Lower leg skin (tissue), 4 donors: ENCODE measurements around the gene KMO. TPM values are rescaled to one million over a fixed set of nuclear protein-coding genes. Genes with fewer than 3 reads are reported as not detected.

ENCODE experiments used
- DNase-seq, 2 donors: peaks; one replicate each; pipeline ENCODE4 v3.0.0-alpha.2; 2019; ENCODE audit warnings: low spot score in 2 of 2
- H3K4me3 ChIP-seq: fragments of 200-600 bp; sonication (generic); 2 replicates; pipeline ENCODE4 v1.5.1; 2017; ENCODE audit warnings: mild to moderate bottlenecking, low read depth; ENCODE audit not compliant: poor library complexity, severe bottlenecking
- CTCF ChIP-seq, 3 donors: fragments of 450-650 bp; IDR thresholded peaks; one replicate each; pipeline ENCODE4 v1.5.1; 2016; ENCODE audit warnings: antibody characterized with exemption in 3 of 3, mild to moderate bottlenecking in 3 of 3, moderate library complexity in 2 of 3
- POLR2A ChIP-seq, 2 donors: fragments of 450-650 bp; IDR thresholded peaks; one replicate each; pipeline ENCODE4 v1.6.1; 2016 to 2017; ENCODE audit warnings: antibody characterized with exemption in 2 of 2, mild to moderate bottlenecking in 1 of 2, moderate library complexity in 1 of 2
- WGBS, 2 donors: methylation state at CpG; one replicate each; pipeline ENCODE4 v1.1.5; 2018; 5-methylcytosine and 5-hydroxymethylcytosine counted together
- intact Hi-C: fragments of 100-400 bp; cut with DNase I; formaldehyde crosslinking; loops from one replicate; pipeline ENCODE4 v1.15.0; 2023; ENCODE audit warnings: low total_unique reads
- total RNA-seq, 4 donors: library from RNA; depleted of rRNA; stranded (reverse); fragments of >200 nt; gene quantifications; one replicate each; pipeline ENCODE4 v1.1.0, GENCODE V29; 2016

Gene KMO
- total RNA-seq, 4 donors from 2014 or later, result 0.13 to 0.51 (median 0.15) TPM; not detected in 1

DNA sequence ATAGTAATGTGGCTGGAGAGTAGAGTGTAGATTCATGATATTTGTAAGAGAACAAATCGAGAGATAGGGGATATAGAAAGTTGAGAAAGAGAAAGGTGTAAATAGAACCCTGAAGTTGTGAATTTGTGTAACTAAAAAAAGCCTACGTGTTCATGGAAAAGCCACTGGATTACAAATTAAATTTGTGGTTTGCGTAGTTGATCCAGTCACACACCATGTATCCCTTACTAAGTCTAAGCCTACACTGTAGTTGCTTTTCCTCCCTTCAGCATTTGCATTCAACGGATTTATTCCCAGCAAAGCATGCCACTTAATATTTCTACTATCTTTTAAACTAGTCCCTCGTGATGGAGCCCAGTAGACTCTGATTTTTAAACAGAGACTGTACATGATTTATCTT, 24.9 kb downstream of the KMO start:
- WGBS, 2 donors, result 90% methylated on average over 5 of the region's 5 CpGs
- DNase-seq, result no peak
- TF ChIP-seq POLR2A (IDR thresholded peaks at IDR 0.05) (no peak), CTCF (IDR thresholded peaks at IDR 0.05) (no peak)
- intact Hi-C loops, result no loop called here
- no peak overlapping the region for H3K4me3 ChIP-seq

DNA sequence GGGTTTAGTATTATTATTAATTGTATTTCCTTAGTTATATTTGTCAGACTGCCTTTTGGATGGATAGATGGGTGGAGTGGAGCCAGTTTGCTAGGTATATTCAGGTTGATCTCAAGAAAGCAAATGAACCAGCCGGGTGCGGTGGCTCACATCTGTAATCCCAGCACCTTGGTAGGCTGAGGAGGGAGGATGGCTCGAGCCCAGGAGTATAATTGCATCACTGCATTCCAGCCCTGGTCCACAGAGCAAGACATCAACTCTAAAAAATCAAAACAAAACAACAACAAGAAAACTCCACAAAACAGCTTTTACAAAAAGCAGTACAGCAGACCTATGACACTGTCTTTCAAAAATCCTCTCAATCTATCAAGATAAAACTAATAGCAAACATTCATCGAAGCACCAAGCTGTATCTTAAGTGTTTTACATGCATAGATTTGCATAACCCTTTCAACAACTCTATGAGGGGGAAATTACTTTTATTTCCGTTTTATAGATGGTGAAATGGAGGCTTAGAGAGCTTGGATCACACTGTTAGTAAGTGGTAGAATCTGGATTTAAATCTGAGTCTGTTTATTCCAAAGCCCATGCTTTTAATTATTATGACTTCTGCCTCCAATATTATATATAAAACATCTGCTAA, 25.5 kb downstream of the KMO start:
- no peak overlapping the region for H3K4me3 ChIP-seq
- DNase-seq, result no peak
- 67 to 71% methylated on average over 5 of the region's 5 CpGs for WGBS, 2 donors
- intact Hi-C loops, result no loop called here
- TF ChIP-seq CTCF (IDR thresholded peaks at IDR 0.05) (no peak), POLR2A (IDR thresholded peaks at IDR 0.05) (no peak)

- intact Hi-C loops, result no loop called here
- TF ChIP-seq POLR2A (IDR thresholded peaks at IDR 0.05) (no peak), CTCF (IDR thresholded peaks at IDR 0.05) (no peak)
Observed at GRCh38 chr1:241560146-241560848, 28.1 kb downstream of the KMO start.

DNA sequence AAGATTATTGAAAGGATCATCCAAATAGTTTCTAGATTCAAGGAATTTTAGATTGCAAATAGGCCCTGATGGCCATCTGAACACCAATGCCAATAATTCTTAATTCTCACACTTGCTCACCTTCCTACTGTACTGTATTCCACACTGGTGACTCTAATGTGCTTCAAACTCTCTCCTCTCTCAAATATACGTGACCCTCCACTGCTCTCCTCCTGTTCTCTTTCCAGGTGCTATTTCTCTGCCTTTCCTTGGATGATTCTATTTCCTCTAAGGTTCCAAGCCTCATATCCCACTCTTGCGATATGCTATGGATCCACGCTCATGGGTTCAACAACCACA, 28.6 kb downstream of the KMO start:
- TF ChIP-seq POLR2A (IDR thresholded peaks at IDR 0.05), result no peak
- no peak for TF ChIP-seq CTCF (IDR thresholded peaks at IDR 0.05)
- intact Hi-C loops, result no loop called here
- 86 to 93% methylated on average over 3 of the region's 3 CpGs for WGBS, 2 donors
- H3K4me3 ChIP-seq, result no peak overlapping the region
- DNase-seq, result no peak

More at GRCh38 chr1:241560146-241560848, 28.1 kb downstream of the KMO start:
- WGBS, 2 donors, result 71 to 80% methylated on average over 4 of the region's 4 CpGs
- H3K4me3 ChIP-seq, result no peak overlapping the region
- no peak for DNase-seq

- H3K4me3 ChIP-seq, result no peak overlapping the region
- TF ChIP-seq POLR2A (IDR thresholded peaks at IDR 0.05) (no peak), CTCF (IDR thresholded peaks at IDR 0.05) (no peak)
- intact Hi-C loops, result no loop called here
- WGBS, 2 donors, result 87 to 88% methylated on average over 2 of the region's 2 CpGs
- DNase-seq, result no peak
Observed at GRCh38 chr1:241569848-241570247, 37.7 kb downstream of the KMO start.
